Measurements from ENCODE around the gene LRRC47.
A peak's percentile ranks its signal among the peaks of the same experiment; 100 is the strongest.

The LRRC47 gene

DNA sequence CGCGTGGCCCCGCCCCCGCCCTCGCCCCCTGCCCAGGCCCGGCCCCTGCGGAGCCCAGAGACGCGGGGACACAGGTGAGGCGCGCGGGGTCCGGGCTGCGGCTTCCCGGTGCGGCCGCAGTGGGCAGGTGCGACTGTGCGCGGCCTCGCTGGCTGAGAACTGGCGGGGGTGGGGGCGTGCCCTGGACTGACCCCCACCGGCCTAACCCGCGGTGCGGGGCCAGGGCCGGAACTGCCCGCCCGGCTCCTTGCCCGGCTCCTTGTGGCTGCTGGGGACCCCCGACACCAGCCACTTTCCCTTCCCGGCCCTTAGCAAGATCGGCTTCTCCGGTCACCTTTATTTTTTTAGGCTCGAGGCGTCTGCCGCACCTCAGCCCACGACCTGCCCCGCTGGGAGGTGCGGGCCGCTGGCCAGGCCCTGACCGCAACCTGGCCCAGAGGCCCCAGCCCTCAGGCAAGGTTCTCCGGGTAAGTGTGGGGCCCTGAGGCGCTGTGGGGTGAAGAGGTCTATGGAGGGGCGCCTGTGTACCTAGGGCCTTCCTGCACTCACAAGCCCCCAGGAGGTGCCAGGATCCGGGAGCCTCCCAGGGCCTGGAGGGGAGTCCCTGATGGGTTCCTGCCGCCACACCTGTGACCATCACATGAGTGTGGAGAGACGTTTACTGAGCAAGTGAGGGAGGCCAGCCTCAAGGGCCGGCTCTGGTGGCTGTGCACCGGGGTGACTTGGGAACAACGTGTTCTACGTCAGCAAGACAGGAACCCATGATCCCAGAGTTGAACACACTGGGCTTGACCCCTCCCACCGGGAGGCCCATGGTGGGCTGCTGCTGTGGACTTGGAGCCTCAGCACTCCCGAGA lies 23.4 kb downstream of the LRRC47 start, which contains the start of gene SMIM1:
Gene SMIM1, plus strand, starts transcription at position 35 of the 857 bp plus-strand sequence. CDS start 2,625 bp downstream, outside the sequence.
- DNase-seq, result no peak

DNA sequence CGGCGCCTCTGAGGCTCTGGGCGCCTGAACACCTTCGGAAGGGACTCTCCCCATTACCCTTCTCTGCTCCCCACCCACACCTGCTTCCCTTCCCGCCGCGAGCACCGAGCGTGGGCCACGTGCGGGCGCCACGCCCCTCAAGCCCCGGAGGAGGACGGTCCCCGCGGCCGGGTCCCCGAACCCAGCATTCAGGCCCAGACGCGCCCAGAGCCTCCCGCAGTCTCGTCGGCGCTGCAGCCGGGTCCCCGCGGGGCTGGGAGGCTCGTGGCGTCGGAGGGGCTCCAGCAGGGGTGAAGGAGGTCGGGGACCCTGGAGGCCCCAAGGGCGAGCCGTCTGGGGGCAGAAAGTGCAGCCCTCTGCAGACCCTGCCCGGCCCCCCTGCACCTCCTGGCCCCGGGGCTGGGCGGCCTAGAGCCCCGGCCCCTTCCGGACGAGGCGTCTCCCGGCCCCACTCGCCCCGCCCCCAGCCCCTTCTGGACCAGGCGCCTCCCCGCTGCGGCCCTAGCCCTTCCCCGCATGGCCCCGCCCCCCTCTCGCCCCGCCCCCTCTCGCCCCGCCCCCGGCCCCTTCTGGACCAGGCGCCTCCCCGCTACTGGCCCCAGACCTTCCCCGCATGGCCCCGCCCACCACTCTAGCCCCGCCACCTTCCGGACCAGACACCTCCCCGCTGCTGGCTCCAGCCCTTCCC lies 24.1 kb downstream of the LRRC47 start:
- DNase-seq, result peak in 43 of 56 donors; percentile 10 to 82 (median 54)

DNA sequence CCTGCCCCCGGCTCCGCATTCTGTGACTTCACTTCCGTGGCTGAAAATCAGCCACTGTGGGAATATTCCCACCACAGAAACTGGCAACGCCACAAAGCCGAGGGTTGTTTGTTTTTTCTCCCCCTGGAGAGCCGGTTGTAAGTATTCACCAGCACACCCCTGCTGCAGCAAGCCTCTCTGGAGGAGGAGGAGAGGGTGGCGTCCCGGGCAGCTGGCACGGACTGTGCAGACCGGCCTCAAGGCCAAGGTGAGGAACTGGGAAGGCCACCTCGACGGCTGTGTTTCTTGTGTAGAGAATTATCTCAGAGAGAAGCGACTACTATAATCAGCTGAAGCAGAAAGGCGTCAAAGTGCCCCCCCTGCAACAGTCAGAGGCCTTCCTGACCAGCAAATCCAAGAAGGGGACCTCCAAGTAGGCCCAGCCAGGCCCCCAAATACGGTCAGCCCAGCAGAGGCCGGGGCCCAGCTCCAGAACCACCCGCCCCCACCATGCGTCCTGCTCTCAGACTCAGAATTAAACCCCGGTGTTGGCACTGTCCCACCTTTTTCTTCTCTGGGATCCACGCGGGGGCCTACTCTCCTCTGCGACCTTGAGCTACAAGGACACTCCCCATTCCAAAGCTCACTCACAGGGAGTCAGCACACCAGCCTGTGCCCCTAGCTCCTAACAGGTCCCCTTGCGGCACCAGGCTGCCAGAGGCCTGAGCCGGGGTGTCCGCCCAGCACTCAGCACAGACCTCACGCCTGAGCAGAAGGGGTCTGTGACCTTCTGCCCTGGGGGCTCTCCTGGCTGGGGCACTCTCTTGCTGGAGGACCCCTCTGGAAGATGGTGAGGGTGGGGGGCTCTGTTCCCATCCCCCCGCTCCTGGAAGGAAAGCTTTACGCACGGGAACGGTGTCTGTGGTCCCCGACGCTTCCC lies 24.9 kb downstream of the LRRC47 start:
- no peak for DNase-seq

DNA sequence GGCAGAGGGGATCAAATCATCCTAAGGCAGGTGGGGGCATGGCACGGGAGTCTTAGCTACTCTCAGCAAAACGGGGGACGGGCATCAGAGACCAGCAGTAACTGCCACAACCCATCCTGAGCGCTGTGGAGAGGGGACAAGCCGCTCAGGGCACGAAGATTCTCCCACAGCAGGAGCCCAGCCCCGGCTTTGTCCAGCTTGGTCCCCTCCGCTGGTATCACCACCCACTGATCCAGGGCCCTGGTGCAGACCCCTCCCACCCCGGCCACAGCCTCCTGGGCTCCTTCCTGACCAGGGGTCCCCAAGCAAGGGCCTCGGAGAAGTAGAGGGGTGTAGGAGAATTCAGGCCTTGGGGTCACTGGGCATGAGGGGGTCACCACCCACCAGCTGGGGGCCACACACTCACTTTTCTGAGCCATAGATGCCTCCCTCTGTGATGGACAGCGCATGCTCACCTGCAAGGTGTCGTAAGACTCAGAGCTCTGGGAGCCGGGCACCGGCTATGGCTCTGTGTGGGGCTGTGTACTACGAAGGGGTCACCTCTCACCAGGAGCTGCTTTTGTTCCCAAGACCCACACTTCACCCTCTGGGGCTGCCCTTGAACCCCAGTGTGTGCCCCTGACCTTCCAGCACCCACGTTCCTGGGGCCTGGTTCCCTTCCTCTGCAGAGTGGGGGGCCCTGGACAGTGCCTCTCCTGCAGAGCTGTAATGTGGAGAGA lies 26.1 kb downstream of the LRRC47 start:
- no peak for DNase-seq

DNA sequence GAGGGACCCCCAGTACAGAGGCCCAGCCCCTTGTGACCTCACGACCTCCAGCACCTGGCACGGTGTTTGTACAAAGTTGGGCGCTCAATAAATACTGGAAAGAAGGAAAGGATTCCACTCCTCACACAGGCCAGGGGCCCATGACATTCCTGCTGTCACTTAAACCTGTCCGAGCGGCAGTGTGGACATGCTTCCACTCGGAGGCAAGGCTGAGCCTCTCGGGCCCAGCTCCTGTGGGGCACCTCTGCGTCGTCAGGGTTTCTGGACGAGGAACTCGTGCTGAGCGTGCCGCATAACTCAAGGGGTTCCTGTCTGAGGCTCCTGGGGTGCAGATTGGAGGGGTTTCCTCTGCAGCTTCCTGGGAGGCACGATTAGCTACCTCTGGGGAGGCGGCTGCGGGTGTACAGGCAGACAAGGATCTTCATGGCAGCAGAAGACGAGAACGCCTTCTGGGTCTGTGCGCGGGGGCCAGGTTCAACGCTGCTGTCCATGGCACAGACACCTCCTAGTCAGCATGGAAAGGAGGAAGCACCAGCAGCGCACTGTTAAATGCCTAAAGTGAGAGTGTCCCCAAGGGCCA lies 27.4 kb downstream of the LRRC47 start:
- DNase-seq, result no peak

DNA sequence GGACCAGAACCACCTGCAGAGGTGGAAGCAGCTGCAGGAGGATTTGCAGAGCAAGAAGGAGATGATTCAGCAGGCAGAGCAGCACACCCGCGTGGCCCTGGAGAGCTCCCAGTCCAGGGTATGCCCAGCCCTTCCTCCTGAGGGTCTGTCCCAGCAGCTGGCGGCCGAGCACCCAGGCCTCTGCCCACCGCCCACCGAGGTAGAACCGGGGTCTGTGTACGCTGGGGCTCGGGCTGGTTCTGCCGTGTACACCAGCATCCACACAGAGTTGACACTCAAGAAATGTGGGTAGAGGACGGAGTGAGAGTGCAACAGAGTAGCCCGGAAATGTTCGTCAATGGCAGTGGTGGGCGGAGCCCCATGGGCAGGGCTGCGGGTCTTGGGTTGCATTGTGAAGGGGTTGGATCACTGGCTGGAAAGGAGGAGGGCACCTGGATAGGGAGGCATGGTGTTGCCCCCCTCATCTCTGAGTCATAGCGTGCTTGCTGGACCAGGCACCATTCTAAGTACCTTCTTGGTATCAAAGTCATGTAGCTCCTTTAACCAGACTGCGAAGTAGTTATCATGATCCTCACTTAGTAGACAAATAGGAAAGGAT lies 28.9 kb downstream of the LRRC47 start:
- DNase-seq, result no peak

DNA sequence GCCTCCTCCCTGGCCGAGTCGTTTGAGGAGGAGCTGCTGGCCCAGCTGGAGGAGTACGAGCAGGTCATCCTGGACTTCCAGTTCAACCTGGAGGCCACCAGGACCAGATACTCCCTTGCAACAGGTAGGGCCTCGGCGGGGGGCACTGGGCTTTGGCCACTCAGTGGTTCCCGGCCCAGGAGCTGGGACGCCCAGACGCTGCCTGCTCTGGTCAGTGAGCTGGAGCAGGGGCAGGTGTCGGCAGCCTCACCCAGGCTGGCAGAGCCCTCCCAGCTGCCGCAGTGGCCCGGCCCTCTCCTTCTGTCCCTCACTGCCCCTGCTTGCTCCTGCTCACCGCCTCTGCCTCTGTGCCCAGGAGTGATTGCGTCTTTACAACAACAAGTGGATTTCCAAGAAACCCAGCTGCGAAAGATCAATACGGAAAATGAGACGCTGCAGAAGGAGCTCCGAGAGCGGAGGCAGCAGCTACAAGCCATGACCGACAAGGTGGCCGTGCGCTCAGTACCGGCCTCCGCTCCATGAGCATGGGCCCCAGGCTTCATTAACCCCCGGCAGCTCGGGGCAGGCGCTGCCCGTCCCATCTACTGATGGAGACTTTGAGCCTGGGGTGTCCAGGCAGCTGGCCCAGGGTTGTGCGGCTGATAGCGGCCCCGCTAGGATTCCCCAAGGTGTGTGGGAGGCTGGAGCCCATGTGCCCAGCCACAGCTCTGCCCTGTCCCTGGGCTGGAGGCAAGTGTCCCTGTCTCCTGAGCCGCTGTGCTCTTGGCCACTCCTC lies 32.8 kb downstream of the LRRC47 start:
- DNase-seq, result no peak

DNA sequence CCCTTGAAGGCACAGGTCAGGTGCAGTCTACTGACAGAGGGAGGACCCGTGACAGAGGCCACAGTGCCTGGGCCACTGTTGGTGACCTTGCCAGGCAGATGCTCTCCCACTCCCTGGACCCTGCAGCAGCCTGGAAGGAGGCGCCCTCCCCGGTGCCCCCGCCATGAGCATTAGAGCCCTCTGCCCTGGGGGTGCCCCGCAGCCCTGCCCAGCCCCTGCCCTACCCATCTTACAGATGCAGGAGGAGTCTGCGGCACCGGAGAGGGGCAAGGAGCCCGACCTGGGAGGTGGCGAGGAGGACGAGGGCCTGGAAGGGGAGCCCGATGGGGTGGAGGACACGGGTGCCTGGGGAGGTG lies 33.4 kb downstream of the LRRC47 start:
- no peak for DNase-seq

DNA sequence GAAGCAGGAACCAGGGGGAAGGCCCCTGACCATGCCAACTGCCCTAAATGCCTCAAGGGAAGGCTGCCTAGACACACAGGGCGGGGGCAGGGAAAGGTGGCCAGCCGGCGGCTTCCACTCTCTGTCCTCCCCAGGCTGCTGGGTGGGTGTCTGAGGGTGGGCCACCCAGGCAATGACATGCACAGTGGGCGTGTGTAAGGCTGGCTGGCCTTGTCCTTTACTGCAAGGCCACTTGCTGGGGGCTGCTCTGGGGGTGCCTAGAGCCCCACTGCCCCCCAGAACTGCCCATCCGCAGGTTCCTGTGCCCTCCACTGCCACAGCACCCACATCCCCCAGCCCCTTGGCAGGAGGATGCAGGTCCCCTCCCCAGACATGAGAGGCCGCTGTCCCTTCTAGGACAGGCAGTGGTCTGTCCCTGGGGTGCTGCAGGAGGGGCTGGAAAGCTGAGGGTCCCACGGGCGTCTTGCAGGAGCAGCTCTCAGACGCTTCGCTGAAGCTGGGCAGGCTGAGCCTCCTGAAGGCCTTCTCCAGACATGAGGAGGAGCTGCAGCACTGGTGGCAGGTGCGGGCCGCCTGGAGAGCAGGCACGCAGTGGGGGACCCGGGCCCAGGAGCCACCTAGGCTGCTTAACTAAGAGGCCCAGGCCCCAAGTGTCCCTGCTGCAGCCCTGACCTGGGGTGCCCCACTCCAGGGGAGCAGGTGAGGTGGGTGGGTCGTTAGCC lies 34.0 kb downstream of the LRRC47 start:
- no peak for DNase-seq

DNA sequence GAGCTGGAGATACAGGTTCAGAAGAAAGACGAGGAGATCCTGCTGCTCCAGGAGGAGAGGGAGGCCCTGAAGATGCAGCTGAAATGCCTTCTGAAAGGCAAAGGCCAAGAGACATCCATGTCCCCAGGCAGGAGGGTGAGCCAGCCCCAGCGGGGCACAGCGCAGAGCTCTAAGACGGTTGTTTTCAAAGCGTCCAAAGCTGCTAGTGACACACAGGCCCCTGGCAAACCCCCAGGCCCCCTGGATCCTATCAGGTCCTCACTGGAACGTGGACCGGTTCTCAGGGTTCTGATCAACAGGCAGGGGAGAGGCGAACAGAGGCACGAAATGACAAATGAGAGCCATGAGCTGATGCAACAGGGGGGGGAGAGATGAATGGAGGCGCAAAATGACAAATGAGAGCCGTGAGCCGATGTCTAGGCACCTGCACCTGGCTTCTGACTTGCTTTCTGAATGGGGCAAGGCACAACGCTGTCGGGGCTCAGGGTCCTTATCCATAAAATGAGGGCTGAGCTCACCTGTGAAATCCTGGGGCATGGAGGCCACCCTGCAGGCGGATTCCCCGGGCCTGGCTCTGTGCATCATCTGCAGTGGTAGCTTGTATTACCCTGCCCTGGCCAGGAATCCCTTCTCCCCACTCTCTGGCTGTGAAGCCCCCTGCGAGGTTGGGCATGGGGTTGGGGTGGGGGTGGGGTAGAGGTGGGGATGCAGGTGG lies 34.8 kb downstream of the LRRC47 start:
- no peak for DNase-seq

DNA sequence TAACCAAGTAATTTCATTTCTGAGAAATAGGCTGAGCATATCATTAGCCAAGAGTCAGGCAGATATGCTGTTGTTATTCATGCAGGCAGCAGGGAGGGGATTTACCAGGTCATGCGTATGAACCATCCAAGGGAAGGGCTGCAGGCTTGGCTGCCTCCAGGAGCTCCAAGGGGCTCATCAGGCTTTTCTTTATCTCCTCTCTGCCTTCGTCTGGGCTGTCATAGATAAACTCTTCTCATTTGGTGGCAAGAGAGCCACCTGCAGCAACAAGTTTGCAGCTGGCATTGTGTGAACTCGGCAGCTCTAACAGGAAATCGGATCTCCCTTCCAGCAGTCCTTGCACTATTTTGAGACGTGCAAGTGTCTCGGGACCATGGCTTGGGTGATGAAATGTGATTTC lies 36.5 kb downstream of the LRRC47 start:
- DNase-seq, result no peak

DNA sequence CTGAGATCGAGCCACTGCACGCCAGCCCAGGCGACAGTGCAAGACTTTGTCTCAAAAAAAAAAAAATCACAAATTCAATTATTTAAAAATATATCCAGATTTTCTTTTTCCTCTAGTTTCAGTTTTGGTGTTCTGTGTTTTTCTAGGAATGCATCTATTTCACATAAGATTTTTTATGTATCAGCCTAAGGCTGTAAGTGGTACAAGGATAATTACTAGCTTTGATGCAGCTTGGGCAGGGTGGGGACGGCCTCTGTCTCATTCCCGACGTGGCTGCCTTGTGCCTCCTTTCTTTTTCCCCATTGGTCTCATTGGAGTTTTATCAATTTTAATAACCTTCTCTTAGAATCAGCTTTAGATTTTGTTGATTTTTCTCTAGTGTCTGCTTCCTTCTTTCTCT lies 37.1 kb downstream of the LRRC47 start:
- no peak for DNase-seq

DNA sequence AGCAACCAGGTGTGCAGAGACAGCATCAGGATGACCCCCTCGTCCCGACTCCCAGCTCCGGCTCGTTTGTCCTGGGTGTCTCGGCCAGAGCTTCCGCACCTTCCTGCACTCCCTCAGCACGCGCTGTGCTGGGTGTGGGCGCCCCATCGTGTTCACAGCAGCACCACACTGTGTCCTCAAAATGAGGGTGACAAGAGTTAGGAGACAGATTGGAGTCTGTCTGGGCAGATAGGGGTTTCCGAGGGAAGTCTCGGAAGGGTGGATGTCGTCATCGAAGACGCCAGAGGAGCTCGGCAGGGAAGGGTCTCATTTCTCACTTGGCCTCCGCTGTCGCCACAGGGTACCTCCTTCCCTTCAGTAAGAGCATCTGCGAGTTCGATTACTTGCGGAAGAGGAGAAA lies 39.9 kb downstream of the LRRC47 start:
- no peak for DNase-seq

DNA sequence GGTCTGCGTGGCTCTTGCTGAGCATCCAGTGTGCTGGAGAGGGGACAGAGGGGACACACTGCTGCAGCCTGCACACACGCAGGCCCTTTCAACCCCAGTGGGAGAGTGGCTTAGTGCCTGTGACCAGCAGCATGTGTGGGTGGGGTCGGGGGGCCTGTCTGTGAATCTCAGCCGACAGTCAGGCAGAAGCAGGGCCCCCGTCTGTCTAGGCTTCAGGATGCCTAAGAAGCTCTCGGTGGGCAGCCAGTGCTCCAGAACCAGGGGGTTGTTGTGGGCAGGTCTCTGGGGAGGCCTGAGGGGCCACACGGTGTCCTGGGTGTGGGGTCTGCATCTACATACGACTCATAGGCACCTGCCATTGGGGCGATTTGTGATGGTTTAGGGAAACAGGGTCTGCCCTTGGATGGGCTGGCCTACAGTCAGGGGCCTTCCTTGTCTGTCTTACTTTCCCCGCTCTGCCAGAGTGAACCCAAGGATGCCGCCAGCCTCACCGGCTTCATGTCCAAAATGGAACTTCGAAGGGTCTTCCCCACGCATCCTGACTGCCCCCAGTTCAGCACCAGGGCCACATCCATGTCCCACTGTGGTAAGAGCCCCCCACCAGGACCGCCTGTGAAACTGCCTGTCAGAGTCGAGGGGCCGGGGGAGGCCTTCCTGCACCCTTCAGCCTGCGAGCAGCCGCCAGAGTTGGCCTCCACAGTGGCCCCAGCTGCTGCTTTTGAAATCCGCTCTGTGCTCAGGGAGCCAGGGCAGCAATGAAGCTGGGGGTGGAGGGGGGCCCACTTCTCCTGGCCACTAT lies 42.4 kb downstream of the LRRC47 start:
- no peak for DNase-seq

DNA sequence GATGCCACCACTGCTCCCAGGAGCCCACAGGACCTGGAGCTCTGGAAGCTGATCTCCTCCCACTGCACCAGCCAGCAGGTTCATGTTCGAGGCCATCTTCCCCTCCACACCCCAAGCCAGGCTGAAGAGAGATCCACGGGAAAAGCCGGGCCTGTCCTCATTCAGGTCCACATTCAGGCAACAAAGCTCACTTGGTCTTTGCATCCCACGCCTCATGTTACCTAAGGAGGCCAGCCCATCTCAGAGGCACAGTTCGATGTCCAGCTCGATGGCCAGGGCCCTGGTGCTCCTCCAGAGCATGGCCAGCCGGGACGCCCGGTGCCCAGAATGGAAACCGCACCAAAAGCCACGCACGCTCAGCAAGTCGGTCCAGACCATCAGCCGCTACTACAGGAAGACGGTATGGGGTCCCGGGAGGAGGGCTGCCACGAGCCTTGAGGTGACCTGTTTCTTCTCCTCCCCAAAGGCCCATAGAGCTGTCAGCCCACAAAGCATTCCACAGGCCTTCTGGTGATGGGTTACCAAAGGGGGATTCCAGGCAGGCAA lies 43.8 kb downstream of the LRRC47 start, which contains the start of gene CCDC27:
Gene CCDC27, plus strand, starts transcription at position 51 of the 546 bp plus-strand sequence. Its CDS starts 32 bp downstream, at position 83.
- DNase-seq, result no peak

DNA sequence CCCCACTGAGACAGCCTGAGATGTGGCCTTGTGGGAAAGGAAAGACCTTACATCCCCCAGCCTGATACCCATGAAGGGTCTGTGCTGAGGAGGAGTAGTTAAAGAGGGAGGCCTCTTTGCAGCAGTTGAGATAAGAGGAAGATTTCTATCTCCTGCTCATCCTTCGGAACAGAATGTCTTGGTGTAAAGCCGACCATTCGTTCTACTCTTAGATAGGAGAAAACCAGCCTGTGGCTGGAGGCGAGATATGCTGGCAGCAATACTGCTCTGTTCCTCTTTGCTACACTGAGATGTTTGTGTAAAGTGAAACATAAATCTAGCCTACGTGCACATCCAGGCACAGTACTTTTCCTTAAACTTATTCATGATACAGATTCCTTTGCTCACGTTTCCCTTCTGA lies 45.6 kb downstream of the LRRC47 start:
- DNase-seq, result no peak

DNA sequence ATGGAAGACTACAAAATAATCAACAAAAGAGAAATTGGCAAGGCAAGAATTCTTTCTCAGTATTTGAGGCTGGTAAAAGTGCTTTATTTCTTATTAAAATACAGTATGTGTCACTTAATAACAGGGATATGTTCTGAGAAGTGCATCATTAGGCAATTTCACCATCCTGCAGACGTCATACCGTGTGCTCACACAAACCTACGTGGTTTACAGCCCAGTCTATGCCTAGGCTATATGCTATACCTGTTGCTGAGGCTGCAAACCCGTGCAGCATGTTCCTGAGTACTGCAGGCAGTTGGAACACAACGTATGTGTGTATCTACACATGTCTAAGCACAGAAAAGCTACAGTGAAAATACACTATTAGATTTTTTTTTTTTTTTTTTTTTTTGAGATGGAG lies 46.8 kb downstream of the LRRC47 start:
- no peak for DNase-seq

Measured in amygdala (tissue), 56 donors.